ENCODE measurements around the gene PNPLA7.
"Not testable (repeated sequence)": the region's sequence is repeated elsewhere in the genome, so short reads cannot be mapped to it uniquely, and the experiment has no call there.

The PNPLA7 gene

DNA sequence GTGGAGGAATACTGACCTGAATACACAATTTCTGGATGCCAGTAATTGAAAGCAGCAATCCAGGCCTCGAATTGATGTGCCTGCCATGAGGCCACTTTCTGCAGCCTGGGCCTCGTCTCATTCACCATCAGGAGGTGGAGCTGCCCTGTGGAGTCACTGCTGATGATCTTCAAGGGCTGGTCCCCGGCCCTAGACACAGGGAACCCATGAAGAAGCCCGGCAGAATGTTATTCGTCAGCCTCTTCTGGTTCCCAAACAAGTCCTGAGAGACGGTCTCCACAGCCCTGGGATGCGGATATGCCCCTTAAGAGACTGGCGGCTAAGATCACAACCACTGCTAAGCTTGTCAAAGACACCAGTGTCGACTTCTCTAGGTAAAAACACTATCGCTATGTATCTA, 24.0 kb upstream of the PNPLA7 start:
- no peak for DNase-seq

- no peak for DNase-seq
Measured at GRCh38 chr9:137570566-137570965, 20.4 kb upstream of the PNPLA7 start.

DNA sequence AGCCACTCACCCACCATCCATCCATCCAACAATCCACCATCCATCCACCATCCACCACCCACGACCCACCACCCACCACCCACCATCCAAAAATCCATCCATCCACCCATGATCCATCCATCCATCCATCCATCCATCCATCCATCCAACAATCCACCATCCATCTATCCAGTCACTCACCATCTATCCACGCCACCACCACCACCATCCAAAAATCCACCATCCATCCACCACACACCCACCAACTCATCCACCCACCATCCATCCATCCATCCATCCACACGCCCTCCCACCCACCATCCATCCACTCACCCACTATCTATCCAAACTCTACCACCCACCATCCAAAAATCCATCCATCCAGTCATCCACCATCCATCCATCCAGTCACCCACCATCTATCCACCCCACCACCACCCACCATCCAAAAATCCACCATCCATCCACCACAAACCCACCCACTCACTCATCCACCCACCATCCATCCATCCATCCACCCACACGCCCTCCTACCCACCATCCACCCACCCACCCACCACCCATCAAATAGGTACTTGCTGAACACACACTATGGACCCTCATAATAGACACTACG, 19.5 kb upstream of the PNPLA7 start:
- no peak for DNase-seq

DNA sequence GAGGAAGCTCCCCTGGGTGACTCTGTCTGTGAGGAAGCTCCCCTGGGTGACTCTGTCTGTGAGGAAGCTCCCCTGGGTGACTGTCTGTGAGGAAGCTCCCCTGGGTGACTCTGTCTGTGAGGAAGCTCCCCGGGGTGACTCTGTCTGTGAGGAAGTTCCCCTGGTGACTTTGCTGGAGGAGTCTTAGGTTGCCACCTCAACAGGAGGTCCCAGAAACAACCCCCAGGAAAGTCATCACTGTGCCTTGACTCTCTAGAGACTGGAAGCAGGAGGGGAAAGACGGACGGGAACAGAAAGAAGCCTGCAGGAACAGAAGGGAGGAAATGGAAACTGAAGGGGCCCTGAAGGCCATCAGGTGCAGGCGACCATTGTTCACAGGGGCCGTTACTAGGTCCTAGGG, 18.2 kb upstream of the PNPLA7 start:
- not testable (repeated sequence) for DNase-seq

DNA sequence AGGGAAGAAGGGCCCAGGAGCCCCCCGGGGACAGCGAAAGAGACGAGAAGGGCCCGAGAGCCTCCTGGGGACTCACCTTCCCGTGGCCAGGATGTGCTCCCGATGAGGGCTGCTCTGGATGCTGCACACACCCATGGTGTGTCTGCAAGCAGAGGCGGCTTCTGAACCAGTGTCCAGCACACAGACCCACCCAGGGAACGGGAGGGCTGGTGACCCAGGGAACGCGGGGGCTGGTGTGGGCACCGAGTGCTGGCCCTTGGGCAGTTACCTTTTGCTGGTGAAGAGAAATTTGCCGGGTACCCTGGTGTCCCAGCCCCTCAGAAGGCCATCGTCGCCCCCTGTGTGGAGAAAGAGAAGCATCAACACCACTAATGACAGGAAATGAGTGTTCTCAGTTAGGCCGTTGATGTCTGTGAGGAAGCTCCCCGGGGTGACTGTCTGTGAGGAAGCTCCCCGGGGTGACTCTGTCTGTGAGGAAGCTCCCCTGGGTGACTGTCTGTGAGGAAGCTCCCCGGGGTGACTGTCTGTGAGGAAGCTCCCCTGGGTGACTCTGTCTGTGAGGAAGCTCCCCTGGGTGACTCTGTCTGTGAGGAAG, 14.7 kb upstream of the PNPLA7 start:
- no peak for DNase-seq

DNA sequence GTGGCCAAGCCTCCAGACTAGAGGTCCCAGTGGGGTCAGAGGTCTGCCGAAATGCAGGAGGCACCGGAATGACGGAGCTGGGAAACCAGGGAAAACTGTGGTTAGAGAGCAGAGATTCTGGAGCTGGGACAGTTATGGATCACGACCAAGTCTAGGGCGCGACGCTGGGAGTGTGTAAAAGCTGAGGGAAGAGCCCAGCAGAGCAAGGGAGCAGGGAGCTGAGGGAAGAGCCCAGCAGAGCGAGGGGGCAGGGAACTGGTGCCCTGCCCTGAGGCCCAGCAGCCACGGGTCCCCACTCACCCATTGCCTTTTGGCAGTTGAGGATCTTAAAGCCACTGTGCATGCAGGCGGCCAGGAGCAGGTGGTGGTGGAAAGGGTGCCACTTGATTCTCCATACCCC, 13.9 kb upstream of the PNPLA7 start:
- DNase-seq = no peak

GRCh38 chr9:137558127-137558526, 7.9 kb upstream of the PNPLA7 start:
- DNase-seq = no peak

DNA sequence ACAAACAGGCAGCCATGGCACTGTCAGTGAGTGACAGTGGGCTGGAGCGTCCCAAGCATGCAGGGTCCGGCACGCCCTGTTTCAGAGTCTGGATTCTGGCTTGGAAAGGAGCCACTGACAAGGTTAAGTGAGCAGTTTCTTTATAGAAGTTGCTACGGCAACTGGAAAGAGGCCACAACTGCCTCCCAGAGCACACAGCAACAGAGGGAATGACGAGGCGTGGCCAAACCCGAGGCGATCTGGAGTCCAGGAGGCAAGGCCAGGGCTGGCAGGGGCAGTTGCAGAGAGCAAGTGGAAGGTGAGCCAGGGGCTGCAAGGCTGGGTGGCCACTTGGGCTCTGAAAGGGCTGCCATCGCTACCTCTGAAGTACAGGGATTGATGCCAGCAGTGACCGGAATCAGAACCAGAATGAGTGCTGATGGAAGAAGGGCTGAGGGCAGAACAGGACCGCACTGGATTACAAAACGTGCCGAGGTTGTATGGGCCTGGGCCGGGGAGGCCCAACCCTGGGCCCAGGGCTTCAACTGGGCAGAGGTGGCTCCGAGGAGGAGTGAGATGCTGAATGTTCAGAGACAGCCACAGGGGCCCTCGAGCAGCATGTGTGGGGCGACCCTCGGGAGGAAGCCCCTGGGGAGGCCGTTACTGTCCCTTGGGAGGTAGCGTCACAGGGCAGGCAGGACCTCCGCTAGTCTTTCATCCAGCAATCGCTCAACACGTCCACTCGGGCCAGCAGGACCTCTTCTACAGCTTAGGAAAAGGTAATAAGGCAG, 6.1 kb upstream of the PNPLA7 start:
- DNase-seq = no peak

DNA sequence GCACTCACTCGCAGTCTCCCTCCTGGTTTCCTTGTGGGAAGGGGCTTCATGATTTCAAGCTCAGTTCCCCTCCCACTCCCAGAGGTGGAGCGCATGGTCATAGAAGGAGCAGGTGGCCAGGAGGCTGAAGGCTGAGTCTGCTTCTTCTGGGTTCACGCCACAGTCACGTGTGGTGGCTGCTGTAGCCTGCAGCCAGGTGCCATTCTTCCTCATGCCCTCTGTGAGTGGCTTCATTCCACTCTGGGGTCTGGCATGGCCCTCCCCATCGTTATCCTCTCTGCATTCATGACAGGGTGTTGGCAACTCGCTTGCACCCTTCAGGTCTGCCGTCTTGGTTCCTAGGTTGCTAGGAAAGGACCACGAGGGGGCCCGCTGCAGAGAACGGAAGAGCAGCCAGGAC, 5.0 kb upstream of the PNPLA7 start:
- no peak for DNase-seq

DNA sequence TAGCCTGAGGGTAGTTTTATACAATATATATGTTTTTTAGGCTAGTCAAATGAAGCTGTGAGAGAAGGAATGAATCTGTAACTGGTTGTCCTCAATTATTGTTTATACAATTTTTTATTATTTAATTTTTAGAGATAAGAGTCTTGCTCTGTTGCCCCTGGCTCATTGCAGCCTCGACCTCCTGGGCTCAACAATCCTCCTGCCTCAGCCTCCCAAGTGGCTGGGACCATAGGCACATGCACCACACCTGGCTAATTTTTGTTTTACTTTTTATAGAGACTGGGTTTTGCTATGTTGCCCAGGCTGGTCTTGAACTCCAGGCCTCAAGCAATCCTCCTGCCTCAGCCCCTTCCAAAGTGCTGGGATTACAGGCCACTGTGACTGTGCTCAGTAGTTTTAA, 4.1 kb upstream of the PNPLA7 start:
- no peak for DNase-seq

DNA sequence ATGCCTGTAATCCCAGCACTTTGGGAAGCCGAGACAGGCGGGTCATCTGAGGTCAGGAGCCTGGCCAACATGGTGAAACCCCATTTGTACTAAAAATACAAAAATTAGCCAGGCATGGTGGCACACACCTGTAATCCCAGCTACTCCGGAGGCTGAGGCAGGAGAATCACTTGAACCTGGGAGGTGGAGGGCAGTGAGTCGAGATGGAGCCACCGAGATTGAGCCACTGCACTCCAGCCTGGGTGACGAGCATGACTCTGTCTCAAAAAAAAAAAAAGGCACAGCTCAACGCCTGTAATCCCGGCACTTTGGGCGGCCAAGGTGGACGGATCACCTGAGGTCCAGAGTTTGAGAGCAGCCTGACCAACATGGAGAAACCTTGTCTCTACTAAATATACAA, 3.5 kb upstream of the PNPLA7 start:
- DNase-seq = not testable (repeated sequence)

DNA sequence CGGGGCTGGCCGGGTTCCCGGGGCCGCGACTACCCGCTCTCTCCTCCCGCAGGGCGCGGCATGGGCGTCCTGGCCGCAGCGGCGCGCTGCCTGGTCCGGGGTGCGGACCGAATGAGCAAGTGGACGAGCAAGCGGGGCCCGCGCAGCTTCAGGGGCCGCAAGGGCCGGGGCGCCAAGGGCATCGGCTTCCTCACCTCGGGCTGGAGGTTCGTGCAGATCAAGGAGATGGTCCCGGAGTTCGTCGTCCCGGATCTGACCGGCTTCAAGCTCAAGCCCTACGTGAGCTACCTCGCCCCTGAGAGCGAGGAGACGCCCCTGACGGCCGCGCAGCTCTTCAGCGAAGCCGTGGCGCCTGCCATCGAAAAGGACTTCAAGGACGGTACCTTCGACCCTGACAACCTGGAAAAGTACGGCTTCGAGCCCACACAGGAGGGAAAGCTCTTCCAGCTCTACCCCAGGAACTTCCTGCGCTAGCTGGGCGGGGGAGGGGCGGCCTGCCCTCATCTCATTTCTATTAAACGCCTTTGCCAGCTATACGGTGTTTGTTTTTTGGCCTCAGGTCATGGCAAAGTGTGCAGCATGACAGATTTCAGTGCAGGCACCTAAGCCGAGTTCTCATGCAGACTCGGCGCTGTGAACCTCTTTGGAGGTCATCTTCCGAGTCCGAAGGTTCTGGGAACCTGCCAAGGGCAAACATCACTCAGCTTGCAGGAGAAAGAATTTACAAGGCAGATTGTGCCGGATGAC, 2.0 kb upstream of the PNPLA7 start:
- no peak for DNase-seq

DNA sequence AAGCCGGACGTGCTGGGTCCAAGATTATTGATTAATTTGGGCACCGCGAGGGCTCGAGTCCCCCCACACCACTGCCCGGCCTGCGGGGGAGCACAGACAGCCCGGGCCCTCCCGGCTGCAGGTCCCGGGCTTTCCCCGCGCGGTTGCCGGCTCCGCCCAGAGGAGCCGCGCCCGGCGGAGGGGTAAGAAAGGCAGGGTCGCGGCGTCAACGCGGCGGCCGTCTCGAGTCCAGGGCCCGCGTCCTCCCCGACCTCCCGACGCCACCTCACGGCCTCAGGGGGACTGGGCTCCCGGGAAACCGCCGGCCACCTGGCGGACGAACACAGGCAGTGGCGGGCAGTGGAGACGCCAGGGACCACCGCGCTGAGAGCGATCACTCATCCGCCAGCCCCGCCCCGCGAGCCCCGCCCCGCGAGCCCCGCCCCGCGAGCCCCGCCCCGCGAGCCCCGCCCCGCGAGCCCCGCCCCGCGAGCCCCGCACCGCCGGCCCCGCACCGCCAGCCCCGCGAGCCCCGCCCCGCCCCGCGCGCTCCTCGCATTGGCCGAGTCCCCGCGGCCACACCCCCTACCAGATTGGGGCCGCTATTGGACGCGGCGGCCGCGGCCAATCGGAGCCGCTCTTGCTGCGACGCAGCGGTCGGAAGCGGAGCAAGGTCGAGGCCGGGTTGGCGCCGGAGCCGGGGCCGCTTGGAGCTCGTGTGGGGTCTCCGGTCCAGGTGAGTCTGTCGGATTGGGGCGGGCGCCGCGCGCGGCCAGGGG, 1.2 kb upstream of the PNPLA7 start, which contains the start of gene MRPL41:
MRPL41 (plus strand) TSS at position 616 of the 758 bp plus-strand sequence. CDS start 203 bp downstream, outside the sequence.
- DNase-seq = peak; percentile 29

- DNase-seq = not testable (repeated sequence)
Measured at GRCh38 chr9:137550958-137551263, 709 bp upstream of the PNPLA7 start.

DNA sequence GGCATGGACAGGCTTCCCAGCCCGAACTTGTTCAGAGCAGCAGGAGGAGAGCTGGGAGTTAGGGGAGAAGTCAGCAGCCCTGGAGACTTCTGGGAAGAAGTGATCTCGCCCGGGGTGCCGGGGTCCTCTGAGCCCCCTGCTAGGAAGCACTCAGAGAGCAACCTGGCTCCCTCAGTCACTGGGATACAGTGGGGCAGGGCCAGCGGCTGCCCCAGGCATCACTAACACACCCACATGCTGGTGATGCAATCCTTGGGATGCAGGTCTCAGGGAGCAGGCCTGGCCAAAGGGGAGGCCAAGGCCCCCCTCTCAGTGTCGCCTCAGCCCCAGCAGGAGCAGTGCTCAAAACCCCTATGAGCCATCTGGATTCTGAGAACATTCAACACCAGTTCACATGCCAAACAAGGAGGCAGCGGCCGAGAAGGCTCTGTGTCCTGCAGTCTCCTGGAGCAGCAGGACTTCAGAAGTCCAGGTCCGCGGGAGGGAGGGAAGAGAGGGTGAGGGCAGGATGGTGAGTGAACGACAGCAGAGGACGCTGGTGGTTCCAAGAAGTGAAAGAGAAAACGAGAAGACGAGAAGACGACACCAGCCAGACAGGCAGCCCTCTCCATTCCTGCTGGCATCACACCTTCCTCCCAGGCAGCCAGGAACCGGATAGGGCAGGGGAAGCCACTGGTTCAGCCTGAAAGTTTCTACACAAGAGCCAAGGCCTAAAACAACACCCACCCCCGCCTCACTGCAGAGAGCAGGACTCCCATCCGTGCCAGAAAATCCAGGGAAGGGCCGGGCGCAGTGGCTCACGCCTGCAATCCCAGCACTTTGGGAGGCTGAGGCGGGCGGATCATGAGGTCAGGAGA, 2.3 kb downstream of the PNPLA7 start:
- no peak for DNase-seq

GRCh38 chr9:137545123-137545522, 5.1 kb downstream of the PNPLA7 start:
- DNase-seq = no peak

DNA sequence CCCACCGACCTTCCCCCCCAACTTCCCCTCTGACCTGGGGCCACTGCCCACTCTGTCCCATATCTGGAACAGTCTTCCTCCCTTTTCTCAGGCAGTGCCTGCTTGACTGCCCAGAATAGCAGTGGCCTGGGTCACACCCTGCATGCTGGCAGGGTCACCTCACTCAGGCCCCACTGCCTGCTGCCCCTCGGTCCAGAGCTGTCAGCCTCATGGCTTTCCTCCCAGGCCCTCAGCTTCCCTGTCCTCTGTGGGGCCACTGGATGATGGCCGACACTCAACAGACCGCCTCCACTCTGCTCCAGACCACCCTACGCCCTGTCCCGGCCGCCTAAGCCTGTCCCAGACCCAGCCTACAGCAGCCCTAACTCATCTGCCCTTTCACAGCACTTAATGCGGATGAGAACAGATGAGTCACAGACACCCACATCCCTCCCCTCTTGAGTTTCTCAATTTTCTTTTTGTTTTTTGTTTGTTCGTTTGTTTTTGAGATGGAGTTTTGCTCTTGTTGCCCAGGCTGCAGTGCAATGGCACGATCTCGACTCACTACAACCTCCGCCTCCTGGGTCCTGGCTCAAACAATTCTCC, 5.9 kb downstream of the PNPLA7 start:
- DNase-seq = no peak

GRCh38 chr9:137543237-137543963, 6.8 kb downstream of the PNPLA7 start:
- DNase-seq = no peak

DNA sequence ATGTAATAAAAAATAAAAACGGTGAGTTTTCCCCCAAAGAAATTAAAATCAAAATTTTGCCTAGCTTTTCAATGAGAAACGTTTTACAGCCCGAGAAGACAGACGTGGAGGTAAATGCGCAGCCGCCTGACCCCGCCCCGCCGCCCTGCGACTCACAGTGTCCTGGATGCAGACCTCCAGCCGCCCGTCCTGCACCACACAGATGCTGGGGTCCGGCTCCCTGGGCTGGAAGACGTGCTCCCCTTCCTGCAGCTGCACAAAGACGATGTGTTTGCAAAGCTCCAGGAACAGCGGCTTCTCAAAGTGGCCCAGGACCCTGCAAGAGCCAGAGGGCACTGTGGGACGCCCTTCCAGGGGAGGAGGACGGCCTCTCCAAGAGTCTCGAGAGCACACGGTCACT, 7.7 kb downstream of the PNPLA7 start:
- no peak for DNase-seq

DNA sequence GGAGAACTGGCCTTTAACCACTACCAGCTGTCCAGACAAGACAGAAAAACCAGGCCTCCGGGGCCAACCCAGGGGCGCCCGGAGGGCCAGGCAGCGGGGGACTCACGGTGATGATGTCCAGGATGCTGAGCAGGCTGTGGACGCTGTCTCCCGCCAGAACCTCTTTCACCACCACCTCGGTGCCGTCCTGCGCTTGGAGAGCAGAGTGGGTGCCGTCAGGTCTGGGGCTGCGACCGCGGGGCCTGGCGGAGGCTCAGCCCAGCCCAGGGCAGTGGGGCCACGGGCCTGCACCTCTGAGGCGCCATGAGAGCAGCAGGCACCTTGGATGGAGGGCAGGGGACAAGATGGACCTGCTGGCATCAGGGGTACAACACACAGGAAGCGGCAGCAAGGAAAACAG, 9.7 kb downstream of the PNPLA7 start:
- DNase-seq = no peak

GRCh38 chr9:137538058-137538457, 12.1 kb downstream of the PNPLA7 start:
- no peak for DNase-seq

All from GDM1 (cell line).